ENCODE data around the gene USB1.

USB1 gene, protein sequence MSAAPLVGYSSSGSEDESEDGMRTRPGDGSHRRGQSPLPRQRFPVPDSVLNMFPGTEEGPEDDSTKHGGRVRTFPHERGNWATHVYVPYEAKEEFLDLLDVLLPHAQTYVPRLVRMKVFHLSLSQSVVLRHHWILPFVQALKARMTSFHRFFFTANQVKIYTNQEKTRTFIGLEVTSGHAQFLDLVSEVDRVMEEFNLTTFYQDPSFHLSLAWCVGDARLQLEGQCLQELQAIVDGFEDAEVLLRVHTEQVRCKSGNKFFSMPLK

DNA sequence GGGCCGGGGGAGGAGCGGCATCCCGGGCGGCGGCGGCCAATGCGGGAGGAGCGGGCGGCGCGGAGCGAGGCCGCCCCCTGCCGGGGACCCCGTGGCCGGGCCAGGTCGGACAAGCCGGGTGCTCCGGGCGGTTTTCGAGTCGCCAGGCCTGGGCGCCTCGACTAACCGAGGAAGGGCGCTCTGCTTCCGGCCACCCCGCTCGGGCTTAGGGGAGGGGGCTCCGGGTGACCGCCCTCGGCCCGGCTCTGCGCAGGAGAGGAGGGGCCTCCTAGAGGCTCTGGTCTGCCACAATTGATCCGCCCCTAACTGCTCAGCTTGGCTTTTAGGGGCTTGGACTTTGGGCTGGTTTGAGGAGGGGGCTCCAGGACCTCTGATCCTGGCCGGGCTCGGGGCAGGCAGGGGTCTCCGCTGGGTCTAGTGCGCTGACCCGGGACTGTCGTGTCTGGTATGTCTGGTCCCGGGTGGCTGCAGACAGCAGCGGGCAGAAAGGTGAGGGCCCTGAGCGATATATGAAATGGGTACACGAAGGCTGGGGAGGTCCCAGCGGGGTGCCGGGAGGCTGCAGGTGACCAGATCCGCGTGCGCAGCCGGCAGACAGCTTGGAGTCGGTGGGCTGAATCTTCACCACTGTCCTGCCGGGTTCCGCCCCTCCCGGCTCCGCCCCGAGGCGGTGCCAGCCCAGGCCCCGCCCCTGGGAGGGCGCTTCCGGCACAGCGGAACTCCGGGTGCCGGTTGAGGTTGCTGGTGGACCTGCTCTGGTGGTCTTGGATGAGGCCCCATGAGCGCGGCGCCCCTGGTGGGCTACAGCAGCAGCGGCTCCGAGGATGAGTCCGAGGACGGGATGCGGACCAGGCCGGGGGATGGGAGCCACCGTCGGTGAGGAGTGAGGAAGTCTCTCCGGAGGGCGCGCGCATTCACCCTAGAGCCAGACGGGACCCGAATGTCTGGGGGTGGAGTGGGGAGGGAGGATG is at the start of gene USB1:
TSS of gene USB1 (plus strand) at position 702 of the 971 bp plus-strand sequence. CDS start at position 779, 77 bp downstream.
- peak; percentile 48 for DNase-seq

DNA sequence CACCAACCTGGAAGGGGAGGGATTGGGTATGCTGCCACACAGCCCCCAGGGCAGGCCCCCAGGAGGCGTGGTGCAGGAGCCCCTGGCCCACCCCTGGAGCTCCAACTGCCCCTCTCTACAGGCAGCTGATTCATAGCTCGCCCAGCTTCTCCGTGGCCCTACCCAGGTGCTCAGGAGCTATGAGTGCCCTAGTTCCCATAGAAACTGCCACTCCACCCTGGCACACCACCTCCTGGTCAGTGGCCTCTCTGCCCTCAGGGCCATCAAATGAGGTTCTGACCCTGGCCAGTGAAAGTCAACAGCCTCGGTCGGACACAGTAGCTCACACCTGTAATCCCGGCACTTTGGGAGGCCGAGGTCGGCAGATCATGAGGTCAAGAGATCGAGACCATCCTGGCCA is 48.3 kb upstream of the USB1 start:
- no peak for DNase-seq

DNA sequence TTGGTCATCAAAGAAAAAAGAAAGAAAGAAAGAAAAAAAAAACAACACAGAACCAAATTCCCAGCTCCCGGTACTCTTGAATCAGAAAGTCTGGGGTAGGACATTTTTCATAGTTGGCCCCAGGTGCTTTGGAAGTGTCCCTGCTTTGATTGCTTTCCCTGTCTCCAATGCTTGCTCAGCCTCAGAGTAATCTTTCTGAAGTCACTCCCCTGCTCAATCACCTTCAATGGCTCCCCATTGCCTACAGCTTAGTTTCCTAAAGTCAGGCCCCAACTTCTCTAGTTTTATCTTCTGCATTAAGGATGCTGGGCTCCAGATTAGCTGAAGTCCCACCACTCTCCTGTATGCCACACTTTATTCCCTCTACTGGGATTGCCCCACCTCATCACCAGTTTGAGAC is 47.4 kb upstream of the USB1 start:
- no peak for DNase-seq

DNA sequence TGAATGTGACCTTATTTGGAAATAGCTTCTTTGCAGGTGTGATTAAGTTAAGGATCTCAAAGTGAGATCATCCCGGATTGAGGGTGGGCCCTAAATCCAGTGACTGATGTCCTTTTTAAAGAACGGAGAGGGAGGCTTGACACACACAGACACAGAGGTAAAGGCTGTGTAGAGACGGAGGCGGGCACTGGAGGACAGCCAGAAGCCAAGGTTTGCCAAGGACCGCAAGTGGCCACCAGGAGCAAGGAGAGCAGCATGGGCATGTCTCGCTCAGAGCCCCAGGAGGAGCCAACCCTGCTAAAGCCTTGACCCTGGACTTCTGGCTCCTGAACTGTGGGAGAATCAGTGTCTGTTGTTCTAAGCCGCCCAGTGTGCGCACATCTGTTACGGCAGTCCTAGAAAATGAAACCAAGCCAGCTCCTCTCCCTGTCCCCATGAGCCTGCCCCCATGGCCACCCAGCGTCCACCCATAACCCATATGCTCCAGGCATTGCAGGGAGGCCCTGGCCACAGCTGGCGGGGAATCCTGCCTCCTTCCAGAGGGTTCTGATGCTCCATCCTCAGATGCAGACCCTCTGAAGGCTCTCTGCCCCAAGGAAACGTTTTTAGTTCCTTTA is 45.5 kb upstream of the USB1 start:
- no peak for DNase-seq

DNA sequence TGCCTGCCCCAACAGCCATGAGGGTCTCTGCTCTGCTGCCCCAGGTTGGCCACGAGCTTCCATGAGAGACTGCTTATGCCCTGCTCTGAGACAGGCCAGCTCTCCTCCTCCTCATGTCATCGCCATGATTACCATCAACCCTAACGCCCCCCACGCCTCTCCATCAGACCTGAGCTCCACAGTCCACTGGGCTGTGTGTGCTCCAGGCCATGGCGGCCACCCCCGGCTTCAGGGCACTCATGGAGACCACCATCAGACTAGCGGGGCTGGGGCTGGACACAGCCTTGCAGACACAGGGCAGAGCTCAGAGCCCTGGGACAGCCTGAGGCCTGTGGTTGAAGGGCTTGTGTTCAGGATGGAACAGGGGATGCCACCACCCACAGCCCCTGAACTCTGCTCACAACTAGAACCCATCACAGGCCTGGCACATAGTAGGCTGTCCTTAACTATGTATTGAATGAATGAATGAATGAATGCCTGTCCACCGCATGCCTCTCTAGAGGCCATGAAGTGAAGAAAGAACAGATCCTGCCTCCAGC is 44.9 kb upstream of the USB1 start:
- no peak for DNase-seq

DNA sequence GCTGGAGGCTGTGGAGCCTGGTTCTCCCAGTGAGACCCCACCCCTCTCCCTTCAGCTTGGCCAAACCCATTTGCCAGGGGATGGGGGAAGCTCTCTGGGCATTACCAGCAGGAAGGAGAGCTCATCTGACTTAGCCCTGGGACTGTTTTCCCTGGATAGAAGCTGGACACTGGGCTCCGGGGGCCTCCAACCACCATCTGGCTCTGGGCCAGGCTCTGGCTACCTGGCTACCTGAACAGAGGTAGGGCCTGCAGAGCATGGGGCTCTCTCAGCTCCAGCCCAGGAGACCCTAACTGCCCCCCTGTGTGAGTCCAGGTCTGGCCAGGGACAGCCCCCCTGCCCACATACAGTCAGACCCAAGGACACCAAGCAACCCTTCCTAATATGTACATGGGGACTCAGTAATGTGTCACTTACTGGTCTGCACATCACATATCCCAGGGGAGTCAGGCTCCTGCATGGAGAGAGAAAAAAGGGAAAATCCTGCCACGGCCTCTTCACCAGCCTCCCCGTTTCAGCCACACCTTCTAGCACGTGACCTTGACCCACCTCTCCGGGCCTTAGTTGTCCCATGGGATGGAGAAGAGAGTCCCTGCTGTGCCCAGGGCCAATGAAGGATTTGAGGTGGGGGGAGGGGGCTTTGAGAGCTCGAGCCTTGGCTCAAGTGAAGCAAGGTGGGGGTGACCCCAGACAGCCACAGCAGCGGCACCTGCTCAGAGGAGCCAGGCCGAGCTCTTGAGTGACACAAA is 44.1 kb upstream of the USB1 start:
- no peak for DNase-seq

DNA sequence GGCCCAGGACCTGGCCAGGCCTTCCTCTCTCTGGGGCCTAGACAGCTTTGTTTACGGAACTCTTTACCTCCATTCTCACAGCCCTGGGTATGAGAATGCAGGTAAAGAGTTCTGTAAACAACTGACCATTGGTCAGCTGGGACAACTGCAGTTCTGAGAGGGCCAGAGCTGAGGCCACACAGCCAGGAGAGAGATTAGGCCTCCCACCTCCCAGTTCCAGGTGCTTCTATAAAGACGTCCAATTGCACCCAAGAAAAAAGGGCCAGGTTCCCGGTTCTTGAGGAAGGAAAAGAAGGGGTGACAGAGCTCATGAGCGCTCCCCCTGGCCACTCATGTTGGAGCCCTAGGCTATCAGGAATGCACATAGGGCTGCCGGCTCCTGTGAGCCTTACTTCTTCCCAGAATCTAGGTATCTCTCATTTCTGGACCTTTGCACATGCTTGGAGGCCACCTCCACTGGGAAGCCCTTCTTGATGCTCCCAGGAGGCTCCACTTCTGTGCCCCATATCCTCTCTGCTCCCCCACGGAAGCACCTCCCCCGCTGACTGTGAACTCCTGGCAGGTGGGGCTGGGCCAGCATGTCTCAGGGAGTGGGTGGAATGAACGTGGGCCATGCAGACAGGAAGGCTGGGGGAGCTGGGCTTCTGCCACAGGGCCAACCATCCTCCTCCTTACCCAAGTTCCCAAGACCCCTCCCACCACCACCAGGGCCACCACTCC is 43.4 kb upstream of the USB1 start:
- no peak for DNase-seq

DNA sequence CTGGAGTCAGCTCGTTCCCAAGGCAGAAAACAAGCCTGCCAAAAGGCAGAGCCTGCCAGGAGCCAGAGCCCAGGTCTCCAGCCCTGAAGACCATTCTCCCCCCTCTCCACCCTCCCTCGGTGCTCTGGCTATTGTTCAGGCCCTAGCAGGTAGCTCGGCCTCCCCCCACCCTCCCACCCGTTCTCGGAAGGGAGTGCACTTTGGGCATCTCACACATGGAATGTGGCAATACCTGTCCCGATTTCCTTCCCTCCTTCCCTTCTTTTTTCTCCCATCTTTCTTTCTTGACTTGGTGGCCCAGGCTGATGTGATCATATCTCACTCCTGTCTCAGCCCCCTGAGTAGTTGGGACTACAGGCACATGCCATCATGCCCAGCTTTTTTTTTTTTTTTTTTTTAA is 42.7 kb upstream of the USB1 start:
- no peak for DNase-seq

DNA sequence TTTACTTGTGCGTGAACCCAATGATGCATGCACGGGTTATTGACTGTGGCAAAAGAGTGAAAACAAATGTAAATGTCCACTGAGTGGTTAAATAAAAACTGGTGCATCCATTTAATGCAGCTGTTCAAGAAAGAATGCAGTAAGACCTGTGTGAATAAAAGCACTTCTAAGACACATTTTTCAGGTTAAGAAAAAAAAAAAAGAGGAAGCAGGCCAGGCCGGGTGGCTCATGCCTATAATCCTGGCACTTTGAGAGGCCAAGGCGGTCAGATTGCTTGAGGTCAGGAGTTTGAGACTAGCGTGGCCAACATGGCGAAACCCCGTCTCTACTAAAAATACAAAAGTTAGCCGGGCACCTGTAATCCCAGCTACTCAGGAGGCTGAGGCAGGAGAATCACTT is 42.1 kb upstream of the USB1 start:
- DNase-seq, result no peak

DNA sequence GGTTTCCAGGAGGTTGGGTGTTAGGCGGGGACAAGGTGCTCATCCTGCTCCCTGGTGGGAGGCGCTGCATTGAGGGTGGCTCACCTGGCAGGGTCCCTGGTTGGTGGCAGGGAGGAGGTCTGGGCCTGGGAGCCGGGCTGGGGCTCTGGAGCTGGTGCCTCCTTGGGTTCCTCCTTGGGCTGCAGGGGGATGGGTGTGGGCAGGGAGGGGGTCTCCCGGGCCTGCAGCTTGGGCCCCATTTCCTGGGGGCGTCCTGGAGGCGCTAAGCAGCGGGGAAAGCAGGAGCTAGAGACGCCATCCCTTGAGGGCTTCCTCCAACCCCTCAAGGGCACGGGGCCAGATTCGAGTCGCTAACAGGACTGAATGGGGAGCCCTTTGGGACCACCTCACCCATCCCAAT is 41.4 kb upstream of the USB1 start:
- DNase-seq, result no peak

DNA sequence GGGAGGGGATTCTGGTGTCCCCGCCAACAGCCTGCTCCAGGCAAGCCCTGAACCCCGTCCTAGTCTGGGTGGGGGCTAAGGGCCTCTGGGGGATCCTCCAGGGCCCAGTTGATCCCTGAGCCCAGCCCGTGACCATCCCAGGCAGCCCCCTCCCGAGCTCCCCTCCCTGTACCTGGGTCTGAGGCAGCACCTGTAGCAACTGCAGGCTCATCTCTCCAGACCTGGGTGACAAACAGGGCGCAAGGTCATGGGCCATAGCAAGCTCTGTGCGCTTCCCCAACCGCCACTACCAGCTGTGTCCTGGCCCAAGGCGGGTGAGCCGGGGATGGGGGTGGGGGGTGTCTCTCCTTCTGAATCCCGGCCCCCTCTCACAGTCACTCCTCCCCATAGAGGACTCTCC is 40.9 kb upstream of the USB1 start:
- DNase-seq, result no peak

DNA sequence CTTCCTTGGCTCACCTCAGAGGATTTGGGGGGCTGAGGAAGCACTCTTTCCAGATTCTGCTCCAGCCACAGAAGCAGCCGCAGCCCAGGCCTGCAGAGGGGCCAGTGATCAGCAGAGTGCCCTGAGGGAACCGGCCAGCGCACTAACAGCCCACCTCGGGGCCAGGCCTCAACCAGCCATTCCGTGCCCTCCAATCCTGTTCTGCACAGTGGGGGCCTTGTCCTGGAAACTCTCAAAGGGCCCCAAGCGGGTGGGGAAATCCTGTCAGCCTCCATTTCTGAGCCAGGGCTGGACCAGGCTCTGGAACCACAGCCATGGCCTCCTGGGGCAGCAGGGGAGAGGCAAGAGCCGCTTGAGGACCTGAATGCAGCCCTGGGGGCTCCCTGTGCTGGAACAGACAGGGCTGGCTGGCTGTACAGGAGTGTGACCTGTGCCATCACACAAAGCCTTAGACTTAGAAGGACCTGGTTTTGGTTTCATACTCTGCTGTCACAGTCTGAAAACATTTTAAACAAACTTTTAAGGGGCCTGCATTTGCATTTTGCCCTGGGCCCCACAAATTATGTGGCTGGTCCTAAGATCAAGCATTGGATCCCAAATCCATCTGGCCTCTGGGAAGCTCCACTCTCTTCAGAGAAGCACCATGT is 40.3 kb upstream of the USB1 start:
- no peak for DNase-seq

DNA sequence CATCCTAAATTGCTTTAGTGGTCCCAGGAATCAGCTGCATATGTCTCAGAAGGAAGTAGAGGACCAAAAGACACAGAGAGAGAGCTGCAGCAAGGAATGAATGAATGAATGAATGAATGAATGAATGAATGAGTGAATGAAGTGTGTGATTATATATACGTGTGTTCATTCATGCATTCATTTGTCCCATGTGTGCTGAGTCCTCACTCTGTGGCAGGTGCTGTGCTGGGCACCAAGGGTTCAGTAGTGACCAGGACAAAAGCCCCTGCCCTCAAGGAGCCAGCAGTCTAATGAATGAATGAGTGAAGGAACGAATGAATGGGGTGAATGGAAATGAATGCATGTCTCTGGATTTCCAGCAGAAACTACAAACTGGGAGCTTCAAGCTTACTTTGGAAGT is 39.7 kb upstream of the USB1 start:
- DNase-seq, result no peak

DNA sequence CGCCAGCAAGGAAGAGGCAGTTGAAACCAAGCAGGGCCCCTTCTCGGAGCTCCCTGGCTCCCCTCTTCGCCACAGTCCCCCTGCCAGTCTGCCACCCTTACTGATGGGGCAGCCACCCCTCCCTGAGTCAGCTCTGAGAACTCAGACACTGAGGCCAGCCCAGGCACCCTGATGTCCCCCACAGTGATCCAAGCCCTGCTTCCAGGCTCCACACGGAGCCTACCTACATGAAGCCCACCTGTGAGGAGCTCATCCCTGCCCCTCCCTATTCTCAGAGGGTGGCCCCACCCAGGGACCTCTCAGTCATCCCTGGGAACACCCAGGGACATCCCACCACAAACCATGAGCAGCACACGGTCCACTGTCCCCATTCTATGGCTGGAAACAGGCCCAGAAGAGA is 39.2 kb upstream of the USB1 start:
- no peak for DNase-seq

DNA sequence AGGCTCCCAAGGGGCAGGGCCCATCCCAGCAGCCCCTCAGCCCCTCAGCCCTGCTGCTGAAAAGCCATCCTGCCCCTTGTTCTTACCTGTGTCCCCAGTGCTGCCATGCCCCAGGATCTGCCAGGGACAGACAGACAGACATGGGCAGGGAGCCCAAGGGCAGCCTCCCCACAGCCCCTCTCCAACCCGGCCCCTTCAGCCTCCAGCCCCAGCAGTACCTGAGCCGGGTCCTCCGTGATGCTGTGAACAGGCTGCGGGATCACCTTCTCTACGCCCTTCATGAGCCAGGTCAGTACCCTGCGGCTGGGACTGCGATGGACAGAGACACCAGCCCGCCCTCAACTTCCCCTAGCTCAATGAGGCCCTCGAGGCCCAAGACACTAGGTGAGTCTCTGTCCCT is 38.5 kb upstream of the USB1 start:
- no peak for DNase-seq

DNA sequence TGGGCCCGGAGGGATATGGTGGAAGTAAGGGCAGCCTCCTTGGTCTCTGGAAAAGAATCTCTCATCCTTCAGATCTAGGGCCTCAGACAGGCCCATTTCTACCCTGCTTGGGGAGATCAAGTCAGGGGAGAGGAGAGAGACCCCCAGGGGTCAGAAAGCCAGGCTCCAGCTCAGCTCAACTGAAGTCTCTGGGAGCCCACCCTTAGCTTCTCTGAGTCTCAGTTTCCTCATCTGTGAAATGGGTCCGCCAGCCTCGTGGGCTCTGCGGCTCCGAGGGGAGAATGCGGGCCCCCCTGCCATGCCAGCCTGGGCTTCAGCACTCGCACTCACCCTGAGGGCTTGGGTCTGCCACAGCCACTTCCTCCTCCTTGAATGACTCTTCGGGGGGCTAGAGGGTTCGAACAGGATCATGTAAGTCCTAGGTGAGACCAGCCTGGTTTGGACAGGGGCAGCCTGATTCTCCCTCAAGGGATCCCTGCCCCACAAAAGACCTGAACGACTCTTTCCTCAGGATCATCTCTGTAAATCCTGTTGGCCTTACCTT is 37.0 kb upstream of the USB1 start:
- no peak for DNase-seq

DNA sequence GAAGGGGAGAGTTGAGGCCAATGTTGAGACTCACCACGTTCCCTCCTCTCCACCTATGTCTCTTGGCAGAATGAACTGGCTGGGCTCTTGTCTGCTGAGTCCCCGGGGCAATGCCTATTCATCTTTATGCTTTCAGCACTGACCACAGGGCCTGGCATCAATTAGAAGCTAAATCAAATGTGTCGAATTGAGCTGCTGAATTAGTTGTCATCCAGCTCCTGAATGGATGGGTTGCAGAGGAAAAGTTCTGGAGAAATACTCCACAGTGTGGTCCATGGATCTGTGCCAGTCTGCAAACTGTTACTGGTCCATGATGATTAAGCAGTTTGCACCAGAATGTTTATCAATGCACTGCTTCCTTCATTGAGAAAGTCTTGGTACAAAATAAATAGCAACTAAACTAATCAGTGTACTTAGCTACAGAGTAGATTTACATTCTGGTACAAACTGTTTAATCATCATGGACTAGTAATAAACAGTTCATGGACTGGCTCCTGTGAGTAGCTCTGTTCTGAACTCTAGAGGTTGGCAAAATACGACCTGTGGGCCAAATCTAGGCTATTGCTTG is 34.9 kb upstream of the USB1 start:
- no peak for DNase-seq

DNA sequence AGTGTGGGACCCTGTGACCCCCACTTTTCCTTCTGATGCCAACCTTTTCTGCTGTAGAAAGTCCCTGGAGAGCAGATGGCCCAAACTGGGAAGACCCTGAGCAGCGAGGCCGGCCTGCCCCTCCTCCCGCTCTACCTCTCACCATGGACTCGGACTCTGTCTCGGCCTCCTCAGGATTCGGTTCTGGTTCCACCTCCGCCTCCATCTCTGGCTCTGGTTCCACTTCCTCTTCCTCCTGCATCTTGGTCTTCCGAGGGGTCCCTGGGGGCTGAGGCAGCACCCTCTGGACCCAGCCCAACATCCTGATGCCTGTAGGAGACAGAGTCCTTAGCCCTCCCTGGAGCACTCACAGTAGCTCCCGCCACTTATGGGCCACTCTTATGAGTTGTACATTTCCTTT is 34.2 kb upstream of the USB1 start:
- DNase-seq, result no peak

DNA sequence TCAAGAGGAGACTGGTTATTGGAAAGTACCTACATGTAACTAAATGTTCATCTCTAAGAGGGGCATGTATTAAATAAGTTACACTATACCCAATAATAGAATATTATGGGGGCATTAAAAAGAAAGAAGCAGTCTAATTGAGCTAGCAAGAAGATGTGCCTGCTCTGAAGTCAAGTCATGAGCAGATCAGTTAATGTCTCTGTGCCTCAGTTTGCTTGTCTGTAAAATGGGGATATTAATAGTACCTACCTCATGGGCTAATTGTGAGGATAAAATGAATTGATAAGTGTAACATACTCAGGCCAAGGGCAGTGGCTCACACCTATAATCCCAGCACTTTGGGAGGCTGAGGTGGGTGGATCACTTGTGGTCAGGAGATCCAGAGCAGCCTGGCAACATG is 33.3 kb upstream of the USB1 start:
- DNase-seq, result no peak

DNA sequence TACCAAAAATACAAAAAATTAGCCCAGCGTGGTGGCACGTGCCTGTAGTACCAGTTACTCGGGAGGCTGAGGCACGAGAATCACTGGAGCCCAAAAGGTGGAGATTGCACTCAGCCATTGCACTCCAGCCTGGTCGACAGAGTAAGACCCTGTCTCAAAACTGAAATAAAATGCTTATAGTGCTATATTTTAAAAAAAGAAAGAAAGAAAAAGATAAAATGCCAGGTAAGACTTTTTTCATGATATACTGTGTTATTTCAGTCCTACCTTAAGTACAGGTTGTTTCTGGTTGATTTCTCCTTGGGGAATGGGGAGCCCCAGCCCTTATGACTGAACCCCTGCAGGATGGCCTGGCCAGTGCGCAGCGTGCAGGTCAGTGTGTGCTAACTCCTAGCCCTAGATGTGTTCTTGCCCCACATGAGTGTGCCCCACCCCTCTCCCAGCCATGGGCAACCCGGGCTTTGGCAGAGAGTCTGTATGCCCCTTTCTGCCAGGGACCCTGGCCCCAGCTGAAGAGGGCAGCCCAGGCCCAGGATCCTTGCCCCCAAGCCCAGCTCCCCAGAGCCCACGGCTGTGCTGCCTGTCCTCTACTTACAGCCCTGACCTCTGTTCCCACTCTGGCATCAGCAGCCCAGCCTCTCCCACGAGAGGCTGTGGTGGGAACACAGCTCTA is 31.6 kb upstream of the USB1 start:
- no peak for DNase-seq
